Left ventricle myocardium inferior (tissue), 1 donor: ENCODE results near the gene LAMB4. TPM values are rescaled to one million over a fixed set of nuclear protein-coding genes. Genes with fewer than 3 reads are reported as not detected.
"Not testable (repeated sequence)": the region's sequence is repeated elsewhere in the genome, so short reads cannot be mapped to it uniquely, and the experiment has no call there.

Experiments
- DNase-seq: peaks from one replicate; pipeline ENCODE4 v3.0.0-alpha.2; 2020
- H3K27ac ChIP-seq: fragments of 200-600 bp; replicated peaks from 2 replicates; pipeline ENCODE4 v1.8.0; 2021
- H3K27me3 ChIP-seq: fragments of 200-600 bp; 2 replicates; pipeline ENCODE4 v1.8.0; 2021; ENCODE audit warnings: low read depth
- H3K36me3 ChIP-seq: fragments of 200-600 bp; 2 replicates; pipeline ENCODE4 v1.8.0; 2021
- H3K4me1 ChIP-seq: fragments of 200-600 bp; 2 replicates; pipeline ENCODE4 v1.8.0; 2021
- H3K4me3 ChIP-seq: fragments of 200-600 bp; 2 replicates; pipeline ENCODE4 v1.8.0; 2021; ENCODE audit warnings: mild to moderate bottlenecking, moderate library complexity
- H3K9me3 ChIP-seq: fragments of 200-600 bp; replicated peaks from 2 replicates; pipeline ENCODE4 v1.8.0; 2021
- CTCF ChIP-seq: fragments of 200-600 bp; IDR thresholded peaks from 2 replicates; pipeline ENCODE4 v1.8.0; 2021; ENCODE audit warnings: antibody characterized with exemption, mild to moderate bottlenecking, borderline replicate concordance
- intact Hi-C: fragments of 100-400 bp; cut with micrococcal nuclease; formaldehyde crosslinking; loops from one replicate; pipeline ENCODE4 v1.11.0; 2022
- total RNA-seq: library from RNA; stranded (reverse); fragmentation: NEBNext Ultra II Directional; extraction: Animal tissue kit (Norgen Biotek cat#: 25700); gene quantifications from one replicate; pipeline ENCODE4 v1.2.1, GENCODE V29; 2021
- donor health status: DM: no; HTN: yes; CAD: no; lungs with severe emphysema.

Gene LAMB4
- total RNA-seq, 1 donor from 2014 or later: 0.33 TPM

DNA sequence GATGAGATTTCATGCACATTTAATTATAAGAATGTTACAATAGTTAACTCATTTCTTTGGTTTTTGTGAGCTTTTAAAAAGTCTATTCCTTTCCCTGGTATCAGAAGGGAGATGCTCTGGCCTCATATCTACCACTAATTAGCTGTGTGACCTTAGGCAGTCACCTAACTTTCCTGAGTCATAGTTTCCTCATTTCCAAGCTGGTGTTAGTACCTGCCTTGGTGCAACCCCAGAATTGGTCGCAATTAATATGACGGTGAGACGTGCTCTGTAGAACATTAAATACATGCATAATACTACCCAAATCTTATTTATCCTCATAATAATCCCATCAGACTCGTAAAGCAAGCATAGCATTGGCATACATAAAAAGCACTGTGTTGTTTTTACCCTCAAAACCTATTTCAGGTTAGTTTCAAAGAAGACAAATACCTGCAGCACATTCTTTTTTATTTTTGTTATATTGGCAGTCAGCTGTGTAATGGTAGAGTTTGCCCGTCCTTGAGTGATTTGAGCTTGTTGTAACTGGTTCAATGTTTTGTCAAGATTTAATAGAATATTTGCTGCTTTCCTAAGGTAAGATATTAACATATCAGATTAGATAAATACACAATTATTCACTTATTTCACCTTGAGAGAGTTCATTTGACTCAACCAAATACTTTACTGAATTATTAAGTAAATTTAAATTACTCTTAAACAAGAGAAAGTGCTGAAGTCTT, 96.2 kb downstream of the LAMB4 start:
- H3K4me1 ChIP-seq: no peaks in the 10 kb centered on the region
- no peak for DNase-seq
- no peaks in the 10 kb centered on the region for H3K36me3 ChIP-seq
- no peaks in the 10 kb centered on the region for H3K27me3 ChIP-seq
- no peak overlapping the region for H3K27ac ChIP-seq
- no peak for TF ChIP-seq CTCF
- intact Hi-C loops: no loop called here
- no peaks in the 10 kb centered on the region for H3K9me3 ChIP-seq
- no peak overlapping the region for H3K4me3 ChIP-seq

DNA sequence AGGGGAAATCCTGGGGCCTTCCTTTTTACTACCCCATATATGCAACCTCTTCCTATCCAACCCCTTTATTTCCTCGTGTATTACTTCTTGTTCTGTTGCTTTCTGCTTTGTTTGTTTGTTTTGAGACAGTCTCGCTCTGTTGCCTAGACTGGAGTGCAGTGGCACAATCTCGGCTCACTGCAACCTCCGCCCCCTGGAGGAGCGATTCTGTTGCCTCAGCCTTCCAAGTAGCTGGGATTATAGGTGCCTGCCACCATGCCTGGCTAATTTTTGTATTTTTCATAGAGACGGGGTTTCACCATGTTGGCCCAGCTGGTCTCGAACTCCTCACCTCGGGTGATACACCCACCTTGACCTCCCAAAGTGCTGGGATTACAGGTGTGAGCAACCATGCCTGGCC, 96.9 kb downstream of the LAMB4 start:
- H3K9me3 ChIP-seq, DNase-seq, H3K36me3 ChIP-seq, H3K4me3 ChIP-seq, H3K27ac ChIP-seq, H3K27me3 ChIP-seq, intact Hi-C loops, H3K4me1 ChIP-seq: not testable (repeated sequence)

DNA sequence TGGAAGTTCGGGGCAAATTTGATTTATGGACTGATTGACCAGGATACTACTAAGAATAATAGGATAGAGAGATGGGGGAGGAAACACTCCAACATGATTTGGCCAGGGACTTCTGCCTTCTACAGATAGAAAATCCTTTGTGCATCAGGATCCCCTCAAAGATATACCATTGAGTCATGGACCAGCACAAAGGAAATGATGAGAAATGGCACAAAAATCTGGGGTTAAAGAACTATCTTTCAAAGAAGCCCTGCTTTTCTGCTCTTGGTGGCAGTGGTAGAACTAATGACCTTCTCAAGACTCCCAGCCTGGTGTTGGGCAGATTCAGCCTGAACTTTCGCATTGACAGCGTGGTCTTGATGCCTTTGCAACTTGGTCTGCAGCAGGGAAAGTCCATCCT, 99.6 kb downstream of the LAMB4 start:
- no peak for TF ChIP-seq CTCF
- no peak for DNase-seq
- no peak overlapping the region for H3K4me3 ChIP-seq
- H3K27me3 ChIP-seq: no peaks in the 10 kb centered on the region
- H3K27ac ChIP-seq: no peak overlapping the region
- H3K36me3 ChIP-seq: no peaks in the 10 kb centered on the region
- intact Hi-C loops: no loop called here
- H3K4me1 ChIP-seq: no peaks in the 10 kb centered on the region
- no peaks in the 10 kb centered on the region for H3K9me3 ChIP-seq

DNA sequence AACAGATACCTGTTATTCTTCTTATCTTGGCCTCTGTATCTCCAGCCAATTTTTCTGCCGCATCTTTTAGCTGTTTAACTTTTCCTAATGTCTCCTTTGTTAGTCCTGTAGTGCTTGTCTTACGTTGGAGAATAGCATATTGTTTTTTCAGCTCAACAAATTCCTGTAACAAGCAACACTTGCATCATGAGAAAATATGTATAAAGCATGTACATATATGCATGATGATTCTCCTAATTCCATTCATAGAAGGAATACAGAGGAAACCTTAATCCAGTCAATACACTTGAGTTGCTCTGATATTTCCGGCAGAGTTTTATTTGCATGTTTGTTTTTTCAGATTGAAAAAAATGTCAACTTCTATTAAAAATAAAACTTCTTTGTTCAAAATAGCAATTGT, 101.1 kb downstream of the LAMB4 start:
- intact Hi-C loops: no loop called here
- Histone ChIP-seq H3K36me3 (no peaks in the 10 kb centered on the region), H3K27me3 (no peaks in the 10 kb centered on the region), H3K27ac (no peak overlapping the region), H3K4me3 (no peak overlapping the region), H3K4me1 (no peaks in the 10 kb centered on the region), H3K9me3 (no peaks in the 10 kb centered on the region)
- no peak for DNase-seq
- no peak for TF ChIP-seq CTCF

DNA sequence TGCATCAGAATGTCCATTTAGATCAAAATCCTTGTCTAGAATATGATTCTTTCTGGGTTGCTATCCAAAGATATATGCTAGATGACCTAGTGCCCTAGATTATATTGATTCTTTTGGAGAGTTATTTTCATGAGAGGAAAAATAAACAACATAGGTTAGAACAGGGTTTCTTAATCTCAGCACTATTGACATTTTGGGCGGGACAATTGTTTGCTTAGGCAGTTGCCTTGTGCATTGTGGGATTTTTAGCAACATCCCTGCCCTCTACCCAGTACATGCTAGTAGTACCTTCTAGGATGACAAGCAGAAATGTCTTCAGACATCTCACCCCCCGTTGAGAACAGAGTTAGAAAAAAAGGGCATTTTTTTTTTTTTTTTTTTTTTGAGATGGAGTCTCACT, 102.0 kb downstream of the LAMB4 start:
- Histone ChIP-seq H3K4me1 (no peaks in the 10 kb centered on the region), H3K4me3 (no peak overlapping the region), H3K36me3 (no peaks in the 10 kb centered on the region), H3K27me3 (no peaks in the 10 kb centered on the region), H3K27ac (no peak overlapping the region), H3K9me3 (no peaks in the 10 kb centered on the region)
- intact Hi-C loops: no loop called here
- DNase-seq: no peak
- TF ChIP-seq CTCF: no peak

GRCh38 chr7:108027239-108027638, 102.9 kb downstream of the LAMB4 start:
- no peaks in the 10 kb centered on the region for H3K27me3 ChIP-seq
- DNase-seq: no peak
- intact Hi-C loops: no loop called here
- no peak overlapping the region for H3K4me3 ChIP-seq
- TF ChIP-seq CTCF: no peak
- H3K27ac ChIP-seq: no peak overlapping the region
- H3K36me3 ChIP-seq: no peaks in the 10 kb centered on the region
- H3K9me3 ChIP-seq: no peaks in the 10 kb centered on the region
- H3K4me1 ChIP-seq: no peaks in the 10 kb centered on the region
